Sigmoid colon (tissue), 4 donors: ENCODE results near the gene OTOP2.

Experiments used
- CTCF ChIP-seq, 4 experiments: fragments of 450-650 bp in 3 of 4; fragments of 200-600 bp in 1 of 4; IDR thresholded peaks; one replicate each; pipeline ENCODE4 v1.5.1; 2016 to 2019; ENCODE audit warnings: antibody characterized with exemption in 4 of 4, mild to moderate bottlenecking in 3 of 4, moderate library complexity in 2 of 4
- EP300 ChIP-seq, 4 donors: sonication (generic); formaldehyde crosslinking; IDR thresholded peaks; one replicate each; pipeline ENCODE4 v1.6.1; 2017; ENCODE audit warnings: antibody characterized with exemption in 4 of 4
- POLR2A ChIP-seq, 2 donors: fragments of 450-650 bp; IDR thresholded peaks; one replicate each; pipeline ENCODE4 v1.6.1; 2016; ENCODE audit warnings: antibody characterized with exemption in 2 of 2, mild to moderate bottlenecking in 2 of 2, moderate library complexity in 2 of 2
- POLR2AphosphoS5 ChIP-seq, 4 donors: sonication (generic); formaldehyde crosslinking; IDR thresholded peaks; one replicate each; pipeline ENCODE4 v1.6.1; 2017; ENCODE audit warnings: antibody characterized with exemption in 4 of 4

- TF ChIP-seq CTCF (IDR thresholded peaks at IDR 0.05) (no peak), EP300 (IDR thresholded peaks at IDR 0.05) (no peak), POLR2A (IDR thresholded peaks at IDR 0.05) (no peak), POLR2AphosphoS5 (IDR thresholded peaks at IDR 0.05) (no peak)
Observed at GRCh38 chr17:74971069-74971841, 47.2 kb downstream of the OTOP2 start.
